ENCODE measurements around the gene PCNX2.

The PCNX2 gene

GRCh38 chr1:233295237-233295974 is at the start of gene PCNX2:
PCNX2 (minus strand) TSS chr1:233295725; CDS start chr1:233295478, 247 bp downstream.
- DNase-seq (ENCODE audit: low read depth in 2 of 2), result peak in 1 of 2 donors; percentile 48

- no peak for DNase-seq (ENCODE audit: low read depth in 2 of 2)
Measured at GRCh38 chr1:233343262-233343661, 47.7 kb upstream of the PCNX2 start.

GRCh38 chr1:233342086-233342485 is 46.6 kb upstream of the PCNX2 start:
- DNase-seq (ENCODE audit: low read depth in 2 of 2), result no peak

GRCh38 chr1:233340966-233341516 is 45.5 kb upstream of the PCNX2 start:
- no peak for DNase-seq (ENCODE audit: low read depth in 2 of 2)

- DNase-seq (ENCODE audit: low read depth in 2 of 2), result no peak
Measured at GRCh38 chr1:233340031-233340555, 44.6 kb upstream of the PCNX2 start.

GRCh38 chr1:233338102-233338501 is 42.6 kb upstream of the PCNX2 start:
- DNase-seq (ENCODE audit: low read depth in 2 of 2), result no peak

- DNase-seq (ENCODE audit: low read depth in 2 of 2), result no peak
Measured at GRCh38 chr1:233337505-233337904, 42.0 kb upstream of the PCNX2 start.

- no peak for DNase-seq (ENCODE audit: low read depth in 2 of 2)
Measured at GRCh38 chr1:233336554-233337456, 41.3 kb upstream of the PCNX2 start.

GRCh38 chr1:233334092-233334491 is 38.6 kb upstream of the PCNX2 start:
- DNase-seq (ENCODE audit: low read depth in 2 of 2), result no peak

- no peak for DNase-seq (ENCODE audit: low read depth in 2 of 2)
Measured at GRCh38 chr1:233333086-233333485, 37.6 kb upstream of the PCNX2 start.

GRCh38 chr1:233331676-233332519 is 36.4 kb upstream of the PCNX2 start:
- no peak for DNase-seq (ENCODE audit: low read depth in 2 of 2)

- no peak for DNase-seq (ENCODE audit: low read depth in 2 of 2)
Measured at GRCh38 chr1:233328142-233328921, 32.8 kb upstream of the PCNX2 start.

- no peak for DNase-seq (ENCODE audit: low read depth in 2 of 2)
Measured at GRCh38 chr1:233327651-233328141, 32.2 kb upstream of the PCNX2 start, which contains the start of gene MAP3K21. MAP3K21 (plus strand) TSS chr1:233327724; CDS start chr1:233328029, 305 bp downstream.

- DNase-seq (ENCODE audit: low read depth in 2 of 2), result peak; percentile 69 to 76
Measured at GRCh38 chr1:233326811-233327650, 31.5 kb upstream of the PCNX2 start.

- DNase-seq (ENCODE audit: low read depth in 2 of 2), result no peak
Measured at GRCh38 chr1:233326319-233326718, 30.8 kb upstream of the PCNX2 start.

- DNase-seq (ENCODE audit: low read depth in 2 of 2), result no peak
Measured at GRCh38 chr1:233323718-233324117, 28.2 kb upstream of the PCNX2 start.

- DNase-seq (ENCODE audit: low read depth in 2 of 2), result no peak
Measured at GRCh38 chr1:233320023-233320422, 24.5 kb upstream of the PCNX2 start.

- DNase-seq (ENCODE audit: low read depth in 2 of 2), result no peak
Measured at GRCh38 chr1:233319272-233319671, 23.7 kb upstream of the PCNX2 start.

GRCh38 chr1:233316473-233316872 is 20.9 kb upstream of the PCNX2 start:
- DNase-seq (ENCODE audit: low read depth in 2 of 2), result no peak

Data from stimulated activated CD4-positive, alpha-beta T cell treated with anti-CD3 and anti-CD28 coated beads, Interleukin-1b, Interleukin-23, amount 100 ng/mL, for 1 hour (primary cell).